HEK293 (cell line): ENCODE results near the gene TACC2.

Experiments
- HOXD13 ChIP-seq: sonication (generic); formaldehyde crosslinking; IDR thresholded peaks from 2 replicates; pipeline ENCODE4 v1.8.0; 2022; ENCODE audit warnings: missing genetic modification reagents, borderline replicate concordance
- SALL2 ChIP-seq: fragments of 450-650 bp; formaldehyde crosslinking; IDR thresholded peaks from 2 replicates; pipeline ENCODE4 v1.5.0; 2017; ENCODE audit warnings: missing biosample characterization, mild to moderate bottlenecking, missing genetic modification characterization, borderline replicate concordance
- ZNF121 ChIP-seq: fragments of 450-650 bp; formaldehyde crosslinking; IDR thresholded peaks from 2 replicates; pipeline ENCODE4 v1.5.1; 2016; ENCODE audit warnings: missing biosample characterization, missing genetic modification characterization
- ZNF239 ChIP-seq: fragments of 450-650 bp; formaldehyde crosslinking; IDR thresholded peaks from 2 replicates; pipeline ENCODE4 v1.5.1; 2016; ENCODE audit warnings: missing biosample characterization, missing genetic modification characterization
- ZNF24 ChIP-seq: fragments of 450-650 bp; formaldehyde crosslinking; IDR thresholded peaks from 2 replicates; pipeline ENCODE4 v1.5.1; 2016; ENCODE audit warnings: missing biosample characterization, missing genetic modification characterization
- ZNF274 ChIP-seq, 2 experiments: fragments of 200-500 bp in 1 of 2; fragments of 450-650 bp in 1 of 2; sonication (Bioruptor generic) in 1 of 2; formaldehyde crosslinking in 1 of 2; IDR thresholded peaks; 2 replicates each; pipeline versions ENCODE4 v1.5.1 to v1.6.1; 2014 to 2016; ENCODE audit warnings: borderline replicate concordance in 1 of 2, inconsistent platforms in 1 of 2, low read length in 1 of 2, missing biosample characterization in 1 of 2, missing genetic modification characterization in 1 of 2
- ZNF558 ChIP-seq: fragments of 450-650 bp; formaldehyde crosslinking; IDR thresholded peaks from 2 replicates; pipeline ENCODE4 v1.5.1; 2016; ENCODE audit warnings: missing biosample characterization, missing genetic modification characterization
- ZNF660 ChIP-seq: fragments of 450-650 bp; IDR thresholded peaks from 2 replicates; pipeline ENCODE4 v1.5.1; 2018; ENCODE audit warnings: missing biosample characterization, mild to moderate bottlenecking, missing genetic modification characterization
- ZNF791 ChIP-seq: fragments of 450-650 bp; formaldehyde crosslinking; IDR thresholded peaks from 2 replicates; pipeline ENCODE4 v1.5.1; 2016; ENCODE audit warnings: missing biosample characterization, missing genetic modification characterization
- TF ChIP-seq, protein P1 (sequence below): fragments of 450-650 bp; formaldehyde crosslinking; IDR thresholded peaks from 2 replicates; pipeline ENCODE4 v1.5.1; 2016; ENCODE audit warnings: missing biosample characterization, missing genetic modification characterization, low read depth
- TF ChIP-seq, protein P2 (sequence below): fragments of 450-650 bp; formaldehyde crosslinking; IDR thresholded peaks from 2 replicates; pipeline ENCODE4 v1.5.1; 2016; ENCODE audit warnings: missing biosample characterization, missing genetic modification characterization
- TF ChIP-seq, protein P3 (sequence below): fragments of 450-650 bp; formaldehyde crosslinking; IDR thresholded peaks from 2 replicates; pipeline ENCODE4 v1.5.1; 2016; ENCODE audit warnings: missing biosample characterization, missing genetic modification characterization

DNA sequence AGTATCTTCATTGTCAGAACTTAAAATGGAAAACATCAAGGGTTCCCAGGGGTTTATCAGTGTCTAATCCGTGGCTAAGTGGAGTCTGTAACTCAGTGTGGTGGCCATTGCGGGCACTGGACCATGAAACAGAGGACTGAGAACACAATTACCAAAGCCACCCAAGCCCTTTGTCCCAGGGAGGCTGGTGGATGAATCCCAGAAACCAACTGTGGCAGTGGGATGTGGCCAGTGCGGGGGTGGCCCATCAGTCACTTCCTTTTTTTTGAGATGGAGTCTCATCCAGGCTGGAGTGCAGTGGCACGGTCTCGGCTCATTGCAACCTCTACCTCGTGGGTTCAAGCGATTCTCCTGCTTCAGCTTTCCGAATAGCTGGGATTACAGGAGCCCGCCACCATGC is 61.8 kb downstream of the TACC2 start:
- TF ChIP-seq ZNF239 (no peak), ZNF660 (tag by site-specific recombination) (no peak), ZNF121 (tag by site-specific recombination) (no peak), SALL2 (tag by site-specific recombination) (no peak), ZNF558 (no peak), ZNF274 (IDR thresholded peaks at IDR 0.05; ENCODE audit: low read length) (no peak), ZNF274 (tag by site-specific recombination; IDR thresholded peaks at IDR 0.05; ENCODE audit: borderline replicate concordance) (no peak), ZNF791 (tag by site-specific recombination) (no peak), HOXD13 (CRISPR knock-in tag) (no peak), ZNF24 (no peak)
- TF ChIP-seq, protein P1, sequence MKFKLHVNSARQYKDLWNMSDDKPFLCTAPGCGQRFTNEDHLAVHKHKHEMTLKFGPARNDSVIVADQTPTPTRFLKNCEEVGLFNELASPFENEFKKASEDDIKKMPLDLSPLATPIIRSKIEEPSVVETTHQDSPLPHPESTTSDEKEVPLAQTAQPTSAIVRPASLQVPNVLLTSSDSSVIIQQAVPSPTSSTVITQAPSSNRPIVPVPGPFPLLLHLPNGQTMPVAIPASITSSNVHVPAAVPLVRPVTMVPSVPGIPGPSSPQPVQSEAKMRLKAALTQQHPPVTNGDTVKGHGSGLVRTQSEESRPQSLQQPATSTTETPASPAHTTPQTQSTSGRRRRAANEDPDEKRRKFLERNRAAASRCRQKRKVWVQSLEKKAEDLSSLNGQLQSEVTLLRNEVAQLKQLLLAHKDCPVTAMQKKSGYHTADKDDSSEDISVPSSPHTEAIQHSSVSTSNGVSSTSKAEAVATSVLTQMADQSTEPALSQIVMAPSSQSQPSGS (tag by site-specific recombination): no peak
- TF ChIP-seq, protein P2, sequence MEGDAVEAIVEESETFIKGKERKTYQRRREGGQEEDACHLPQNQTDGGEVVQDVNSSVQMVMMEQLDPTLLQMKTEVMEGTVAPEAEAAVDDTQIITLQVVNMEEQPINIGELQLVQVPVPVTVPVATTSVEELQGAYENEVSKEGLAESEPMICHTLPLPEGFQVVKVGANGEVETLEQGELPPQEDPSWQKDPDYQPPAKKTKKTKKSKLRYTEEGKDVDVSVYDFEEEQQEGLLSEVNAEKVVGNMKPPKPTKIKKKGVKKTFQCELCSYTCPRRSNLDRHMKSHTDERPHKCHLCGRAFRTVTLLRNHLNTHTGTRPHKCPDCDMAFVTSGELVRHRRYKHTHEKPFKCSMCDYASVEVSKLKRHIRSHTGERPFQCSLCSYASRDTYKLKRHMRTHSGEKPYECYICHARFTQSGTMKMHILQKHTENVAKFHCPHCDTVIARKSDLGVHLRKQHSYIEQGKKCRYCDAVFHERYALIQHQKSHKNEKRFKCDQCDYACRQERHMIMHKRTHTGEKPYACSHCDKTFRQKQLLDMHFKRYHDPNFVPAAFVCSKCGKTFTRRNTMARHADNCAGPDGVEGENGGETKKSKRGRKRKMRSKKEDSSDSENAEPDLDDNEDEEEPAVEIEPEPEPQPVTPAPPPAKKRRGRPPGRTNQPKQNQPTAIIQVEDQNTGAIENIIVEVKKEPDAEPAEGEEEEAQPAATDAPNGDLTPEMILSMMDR (tag by site-specific recombination): no peak
- TF ChIP-seq, protein P3, sequence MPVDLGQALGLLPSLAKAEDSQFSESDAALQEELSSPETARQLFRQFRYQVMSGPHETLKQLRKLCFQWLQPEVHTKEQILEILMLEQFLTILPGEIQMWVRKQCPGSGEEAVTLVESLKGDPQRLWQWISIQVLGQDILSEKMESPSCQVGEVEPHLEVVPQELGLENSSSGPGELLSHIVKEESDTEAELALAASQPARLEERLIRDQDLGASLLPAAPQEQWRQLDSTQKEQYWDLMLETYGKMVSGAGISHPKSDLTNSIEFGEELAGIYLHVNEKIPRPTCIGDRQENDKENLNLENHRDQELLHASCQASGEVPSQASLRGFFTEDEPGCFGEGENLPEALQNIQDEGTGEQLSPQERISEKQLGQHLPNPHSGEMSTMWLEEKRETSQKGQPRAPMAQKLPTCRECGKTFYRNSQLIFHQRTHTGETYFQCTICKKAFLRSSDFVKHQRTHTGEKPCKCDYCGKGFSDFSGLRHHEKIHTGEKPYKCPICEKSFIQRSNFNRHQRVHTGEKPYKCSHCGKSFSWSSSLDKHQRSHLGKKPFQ (tag by site-specific recombination): no peak
